OCI-M2 (cell line): ENCODE results near the gene ERCC6.

Experiments
- DNase-seq: peaks from one replicate; lab custom pipeline; 2025; ENCODE audit not compliant: unreplicated experiment; lab: John Stamatoyannopoulos, UW

ERCC6 gene

GRCh38 chr10:49549640-49550346, 10.9 kb upstream of the ERCC6 start:
- DNase-seq, result no peak

GRCh38 chr10:49543604-49544003, 4.7 kb upstream of the ERCC6 start:
- DNase-seq, result no peak

- no peak for DNase-seq
Observed at GRCh38 chr10:49542353-49542752, 3.4 kb upstream of the ERCC6 start.

GRCh38 chr10:49541762-49542161, 2.8 kb upstream of the ERCC6 start:
- DNase-seq, result no peak

- no peak for DNase-seq
Observed at GRCh38 chr10:49540056-49540797, 1.3 kb upstream of the ERCC6 start.

GRCh38 chr10:49539320-49539885, 482 bp upstream of the ERCC6 start:
- DNase-seq, result no peak

GRCh38 chr10:49534670-49535381, 4.1 kb downstream of the ERCC6 start:
- DNase-seq, result no peak

GRCh38 chr10:49532461-49532860, 6.5 kb downstream of the ERCC6 start:
- DNase-seq, result no peak

GRCh38 chr10:49528977-49529506, 9.9 kb downstream of the ERCC6 start:
- no peak for DNase-seq

- no peak for DNase-seq
Observed at GRCh38 chr10:49527850-49528249, 11.1 kb downstream of the ERCC6 start.

GRCh38 chr10:49527061-49527460, 11.9 kb downstream of the ERCC6 start:
- DNase-seq, result no peak

GRCh38 chr10:49526619-49527018, 12.3 kb downstream of the ERCC6 start:
- DNase-seq, result no peak

GRCh38 chr10:49524496-49524895, 14.4 kb downstream of the ERCC6 start:
- DNase-seq, result no peak

- DNase-seq, result no peak
Observed at GRCh38 chr10:49523301-49523700, 15.6 kb downstream of the ERCC6 start.

- no peak for DNase-seq
Observed at GRCh38 chr10:49521062-49521461, 17.9 kb downstream of the ERCC6 start.

GRCh38 chr10:49520122-49520775, 18.7 kb downstream of the ERCC6 start:
- DNase-seq, result no peak

GRCh38 chr10:49519717-49520116, 19.2 kb downstream of the ERCC6 start:
- DNase-seq, result no peak

GRCh38 chr10:49518982-49519578, 19.8 kb downstream of the ERCC6 start:
- no peak for DNase-seq

- DNase-seq, result no peak
Observed at GRCh38 chr10:49518566-49518965, 20.4 kb downstream of the ERCC6 start.

- DNase-seq, result no peak
Observed at GRCh38 chr10:49516216-49516970, 22.5 kb downstream of the ERCC6 start.
